GM12878 (cell line): ENCODE results near the gene MAP1LC3A. TPM values are rescaled to one million over a fixed set of nuclear protein-coding genes. Genes with fewer than 3 reads are reported as not detected.

ENCODE experiments used
- ATAC-seq: fragments of 200-7000 bp; cut with Tn5 transposase; 3 replicates; pipeline ENCODE4 v1.9.1; 2020; ENCODE audit warnings: mild to moderate bottlenecking, moderate library complexity
- BruUV-seq: library from RNA; stranded (reverse); fragments of 400-500 nt; replicated peaks from 2 replicates; lab custom pipeline; 2021; lab: Mats Ljungman, UMichigan
- CTCF ChIA-PET: fragments of 300-600 bp; sonication (Branson Sonifier 250); formaldehyde crosslinking; extraction: SDS; loops from one replicate; lab custom pipeline; 2021; ENCODE audit warnings: inconsistent platforms; lab: Yijun Ruan, JAX
- POLR2A ChIA-PET: fragments of 350-600 bp; formaldehyde crosslinking; extraction: SDS; loops from one replicate; lab custom pipeline; 2021; ENCODE audit warnings: inconsistent platforms; lab: Charles Lee
- RAD21 ChIA-PET: fragments of 300-600 bp; sonication (Branson Sonifier 250); formaldehyde crosslinking; loops from one replicate; lab custom pipeline; 2023; ENCODE audit warnings: antibody characterized with exemption; ENCODE audit not compliant: unreplicated experiment; lab: Charles Lee
- SMC1A ChIA-PET: fragments of 300-600 bp; sonication (Branson Sonifier 250); formaldehyde crosslinking; loops from one replicate; lab custom pipeline; 2023; ENCODE audit not compliant: unreplicated experiment, uncharacterized antibody; lab: Charles Lee
- DNase-seq: peaks from one replicate; pipeline ENCODE4 v3.0.0-alpha.2; 2011; ENCODE audit warnings: low read depth, low spot score
- FAIRE-seq: peaks from 3 replicates; lab custom pipeline; 2011; peaks lifted over from hg19 to GRCh38; lab: Jason Lieb, UNC
- H2AFZ ChIP-seq: 2 replicates; pipeline ENCODE4 v1.6.0; 2011; ENCODE audit warnings: low read depth, low read length, control low read depth; ENCODE audit not compliant: control insufficient read depth
- H3K27ac ChIP-seq: 2 replicates; pipeline ENCODE4 v1.5.1; 2011; ENCODE audit warnings: control low read depth; ENCODE audit not compliant: control insufficient read depth, insufficient read depth
- H3K27me3 ChIP-seq, 2 experiments: replicated peaks in 1 of 2; 2 replicates each; pipeline versions ENCODE4 v1.6.0 to v1.6.1; 2011; ENCODE audit warnings: low read length in 1 of 2; ENCODE audit not compliant: control insufficient read depth in 2 of 2, insufficient read depth in 2 of 2
- H3K36me3 ChIP-seq, 2 experiments: 2 replicates each; pipeline ENCODE4 v1.5.1; 2011; ENCODE audit warnings: low read length in 1 of 2; ENCODE audit not compliant: control insufficient read depth in 2 of 2, insufficient read depth in 2 of 2
- H3K4me1 ChIP-seq: 2 replicates; pipeline ENCODE4 v1.6.1; 2011; ENCODE audit warnings: mild to moderate bottlenecking, low read length, moderate library complexity, mixed read lengths; ENCODE audit not compliant: control insufficient read depth, insufficient read depth
- H3K4me2 ChIP-seq: 2 replicates; pipeline ENCODE4 v1.6.0; 2011; ENCODE audit warnings: control low read depth; ENCODE audit not compliant: control insufficient read depth, insufficient read depth
- H3K4me3 ChIP-seq: fragments of 200-600 bp; sonication (generic); 2 replicates; pipeline ENCODE4 v1.5.1; 2016
- H3K79me2 ChIP-seq: 2 replicates; pipeline ENCODE4 v1.6.0; 2011; ENCODE audit warnings: low read length; ENCODE audit not compliant: control insufficient read depth, insufficient read depth
- H3K9ac ChIP-seq: 2 replicates; pipeline ENCODE4 v1.8.0; 2011; ENCODE audit warnings: low read length, control low read depth, mixed read lengths; ENCODE audit not compliant: control insufficient read depth, insufficient read depth
- H3K9me3 ChIP-seq: replicated peaks from 3 replicates; pipeline ENCODE4 v1.5.1; 2011; ENCODE audit warnings: mild to moderate bottlenecking, low read length; ENCODE audit not compliant: control insufficient read depth, insufficient read depth
- H4K20me1 ChIP-seq: 2 replicates; pipeline ENCODE4 v1.6.0; 2011; ENCODE audit not compliant: control insufficient read depth, insufficient read depth
- IRF5 ChIP-seq: fragments of 450-650 bp; IDR thresholded peaks from 2 replicates; pipeline ENCODE4 v1.6.1; 2017; ENCODE audit warnings: borderline replicate concordance
- KAT2A ChIP-seq: conservative IDR thresholded peaks from 2 replicates; pipeline ENCODE4 v1.6.1; 2011; ENCODE audit warnings: low read depth, low read length; ENCODE audit not compliant: control insufficient read depth
- PRDM15 ChIP-seq: fragments of 450-650 bp; formaldehyde crosslinking; IDR thresholded peaks from 2 replicates; pipeline ENCODE4 v1.4.0; 2020; ENCODE audit warnings: mild to moderate bottlenecking, moderate library complexity
- ZBTB11 ChIP-seq: fragments of 450-650 bp; formaldehyde crosslinking; IDR thresholded peaks from 2 replicates; pipeline ENCODE4 v1.5.0; 2022; ENCODE audit warnings: mild to moderate bottlenecking, missing genetic modification characterization
- ZNF207 ChIP-seq: fragments of 450-650 bp; IDR thresholded peaks from 2 replicates; pipeline ENCODE4 v1.6.1; 2014; ENCODE audit warnings: antibody characterized with exemption, mild to moderate bottlenecking, borderline replicate concordance
- ZNF217 ChIP-seq: fragments of 450-650 bp; IDR thresholded peaks from 2 replicates; pipeline ENCODE4 v1.6.1; 2017; ENCODE audit warnings: antibody characterized with exemption, mild to moderate bottlenecking
- WGBS: methylation state at CpG from one replicate; pipeline ENCODE4 v1.1.6; 2016; ENCODE audit warnings: low lambda C conversion rate; ENCODE audit not compliant: insufficient replicate concordance, insufficient coverage; ENCODE audit errors: missing lambda C conversion rate; 5-methylcytosine and 5-hydroxymethylcytosine counted together
- in situ Hi-C: fragments of 300-500 bp; cut with MboI; formaldehyde crosslinking; loops from 9 replicates; pipeline ENCODE4 v1.14.3; 2018; ENCODE audit warnings: mixed read lengths
- intact Hi-C: fragments of 100-400 bp; cut with micrococcal nuclease; formaldehyde crosslinking; loops from one replicate; pipeline ENCODE4 v1.14.2; 2022; ENCODE audit not compliant: unreplicated experiment
- polyA plus RNA-seq, 11 experiments: library from polyadenylated mRNA; depleted of rRNA in 4 of 11; unstranded in 6 of 11; stranded (reverse) in 5 of 11; fragments of >200 nt; fragmentation: Nextera tagmentation in 4 of 11; fragmentation: Illumina TruSeq in 1 of 11; extraction: Ambion mirVana in 4 of 11; extraction: Trizol in 1 of 11; gene quantifications; 1 replicate in 1 of 11; 2 replicates in 10 of 11; pipeline versions ENCODE4 v1.2.1 to v1.2.3, GENCODE V29; 2011 to 2016; ENCODE audit warnings: inconsistent platforms in 2 of 11, missing spikeins in 2 of 11, low read depth in 1 of 11
- total RNA-seq, 4 experiments: library from RNA; depleted of rRNA in 3 of 4; stranded (reverse); fragments of >200 nt in 3 of 4; fragmentation: Illumina TruSeq in 1 of 4; extraction: Trizol in 1 of 4; gene quantifications; 2 replicates each; pipeline versions ENCODE4 v1.2.1 to v1.2.3, GENCODE V29; 2013 to 2021

The MAP1LC3A gene
- total and polyA plus RNA-seq, 10 of the 15 experiments (the other 5 are each of a cell fraction or from before 2014, with no cell fraction given) = 0.27 to 1.2 (median 0.39) TPM; not detected in 4

GRCh38 chr20:34549929-34550305 lies 8.6 kb upstream of the MAP1LC3A start (continued):
- TF ChIP-seq ZBTB11 (CRISPR knock-in tag) = no peak
- TF ChIP-seq KAT2A = no peak
- no peak for TF ChIP-seq ZNF217
- TF ChIP-seq PRDM15 = no peak

GRCh38 chr20:34552569-34552968 lies 5.9 kb upstream of the MAP1LC3A start:
- no peaks in the 10 kb centered on the region for H3K9me3 ChIP-seq
- H4K20me1 ChIP-seq = no peaks in the 10 kb centered on the region
- no peaks in the 10 kb centered on the region for H3K27me3 ChIP-seq
- no peak overlapping the region for H3K27ac ChIP-seq
- ATAC-seq (no peak), FAIRE-seq (no peak), DNase-seq (no peak)
- BruUV-seq = no TSS peak
- ChIA-PET CTCF (no interaction called here), POLR2A (no interaction called here), RAD21 (no interaction called here), SMC1A (no interaction called here)
- H2AFZ ChIP-seq = no peak overlapping the region
- no peaks in the 10 kb centered on the region for H3K36me3 ChIP-seq
- H3K79me2 ChIP-seq = no peaks in the 10 kb centered on the region
- H3K9ac ChIP-seq = no peak overlapping the region
- H3K4me1 ChIP-seq = no peaks in the 10 kb centered on the region
- in situ Hi-C loops = no loop called here
- H3K4me3 ChIP-seq = no peak overlapping the region
- intact Hi-C loops = no loop called here
- WGBS = 72% methylated on average over 6 of the region's 6 CpGs
- H3K4me2 ChIP-seq = no peak overlapping the region
- TF ChIP-seq ZBTB11 (CRISPR knock-in tag) = no peak
- no peak for TF ChIP-seq ZNF207
- TF ChIP-seq IRF5 = no peak
